Type B pancreatic cell (in vitro differentiated cells): ENCODE results near the gene COL13A1. TPM values are rescaled to one million over a fixed set of nuclear protein-coding genes. Genes with fewer than 3 reads are reported as not detected.

ENCODE experiments used
- DNase-seq: peaks from one replicate; pipeline ENCODE4 v3.0.0; 2021; ENCODE audit warnings: mixed read lengths; ENCODE audit not compliant: unreplicated experiment; ENCODE audit errors: extremely low spot score
- H3K27ac Mint-ChIP-seq: 2 replicates; pipeline ENCODE4 v1.8.0; 2021; ENCODE audit warnings: mild to moderate bottlenecking, mixed read lengths
- H3K27me3 Mint-ChIP-seq: 2 replicates; pipeline ENCODE4 v1.8.0; 2021; ENCODE audit warnings: mixed read lengths
- H3K36me3 Mint-ChIP-seq: 2 replicates; pipeline ENCODE4 v1.8.0; 2021; ENCODE audit warnings: mixed read lengths
- H3K4me1 Mint-ChIP-seq: one replicate; pipeline ENCODE4 v1.8.0; 2021; ENCODE audit warnings: mixed read lengths; ENCODE audit not compliant: unreplicated experiment
- H3K4me3 Mint-ChIP-seq: 2 replicates; pipeline ENCODE4 v1.8.0; 2021; ENCODE audit warnings: mild to moderate bottlenecking, mixed read lengths
- H3K9me3 Mint-ChIP-seq: 2 replicates; pipeline ENCODE4 v1.8.0; 2021; ENCODE audit warnings: mixed read lengths
- total RNA-seq: library from RNA; stranded (reverse); gene quantifications from 2 replicates; pipeline ENCODE4 v1.2.1, GENCODE V29; 2021; ENCODE audit warnings: low replicate concordance
- TF ChIP-seq, protein P1 (sequence below): fragments of 200-600 bp; sonication (generic); conservative IDR thresholded peaks from 2 replicates; pipeline ENCODE4 v1.5.0; 2021; ENCODE audit warnings: antibody characterized with exemption, mild to moderate bottlenecking

The COL13A1 gene
- total RNA-seq, 1 donor from 2014 or later = 18.6 TPM

DNA sequence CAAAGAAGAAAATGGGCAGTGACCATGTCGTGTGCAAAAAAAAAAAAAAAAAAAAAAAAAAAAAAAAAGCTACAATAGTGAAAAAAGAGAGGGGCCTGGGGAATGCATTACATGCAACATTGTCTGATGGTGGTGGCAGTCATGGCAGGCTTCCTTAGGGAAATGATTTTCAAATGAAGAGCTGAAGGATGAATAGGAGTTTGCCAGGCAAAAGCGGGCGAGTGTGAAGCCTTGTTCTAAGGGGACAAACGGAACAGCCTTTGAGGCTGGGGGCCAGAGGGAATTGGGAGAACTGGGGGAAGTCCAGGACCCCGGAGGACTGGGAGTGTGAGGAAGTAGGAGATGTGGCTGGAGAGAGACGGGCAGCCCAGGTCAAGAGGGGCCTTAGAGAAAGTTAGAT, 3.1 kb downstream of the COL13A1 start:
- TF ChIP-seq, protein P1, sequence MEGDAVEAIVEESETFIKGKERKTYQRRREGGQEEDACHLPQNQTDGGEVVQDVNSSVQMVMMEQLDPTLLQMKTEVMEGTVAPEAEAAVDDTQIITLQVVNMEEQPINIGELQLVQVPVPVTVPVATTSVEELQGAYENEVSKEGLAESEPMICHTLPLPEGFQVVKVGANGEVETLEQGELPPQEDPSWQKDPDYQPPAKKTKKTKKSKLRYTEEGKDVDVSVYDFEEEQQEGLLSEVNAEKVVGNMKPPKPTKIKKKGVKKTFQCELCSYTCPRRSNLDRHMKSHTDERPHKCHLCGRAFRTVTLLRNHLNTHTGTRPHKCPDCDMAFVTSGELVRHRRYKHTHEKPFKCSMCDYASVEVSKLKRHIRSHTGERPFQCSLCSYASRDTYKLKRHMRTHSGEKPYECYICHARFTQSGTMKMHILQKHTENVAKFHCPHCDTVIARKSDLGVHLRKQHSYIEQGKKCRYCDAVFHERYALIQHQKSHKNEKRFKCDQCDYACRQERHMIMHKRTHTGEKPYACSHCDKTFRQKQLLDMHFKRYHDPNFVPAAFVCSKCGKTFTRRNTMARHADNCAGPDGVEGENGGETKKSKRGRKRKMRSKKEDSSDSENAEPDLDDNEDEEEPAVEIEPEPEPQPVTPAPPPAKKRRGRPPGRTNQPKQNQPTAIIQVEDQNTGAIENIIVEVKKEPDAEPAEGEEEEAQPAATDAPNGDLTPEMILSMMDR = no peak
- peaks cover 48% of the 10 kb centered on the region for H3K27me3 Mint-ChIP-seq
- H3K4me3 Mint-ChIP-seq = peak overlapping the region; percentile 84
- DNase-seq = no peak
- H3K27ac Mint-ChIP-seq = no peak overlapping the region
- H3K9me3 Mint-ChIP-seq = no peaks in the 10 kb centered on the region
- H3K36me3 Mint-ChIP-seq = no peaks in the 10 kb centered on the region
- peaks cover 51% of the 10 kb centered on the region for H3K4me1 Mint-ChIP-seq

DNA sequence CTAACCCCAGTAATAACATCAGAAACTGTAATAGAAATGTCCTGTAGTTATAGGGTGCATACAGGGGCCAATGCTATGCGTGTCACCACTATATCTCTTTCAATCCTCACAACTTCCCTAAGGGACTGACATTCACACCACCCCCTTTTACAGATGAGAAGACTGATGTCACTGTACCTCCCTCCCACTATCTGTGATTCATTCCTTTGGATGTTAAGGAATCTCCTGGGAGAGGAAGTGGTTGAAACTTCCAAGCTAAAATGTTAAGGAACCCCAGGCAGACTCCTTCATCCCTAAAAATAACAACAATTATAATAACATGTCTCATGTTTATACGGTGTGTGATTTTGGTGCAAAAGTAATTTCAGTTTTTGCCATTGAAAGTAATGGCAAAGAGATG, 5.4 kb downstream of the COL13A1 start:
- peaks cover 28% of the 10 kb centered on the region for H3K27me3 Mint-ChIP-seq
- H3K9me3 Mint-ChIP-seq = no peaks in the 10 kb centered on the region
- no peak for DNase-seq
- peaks cover 43% of the 10 kb centered on the region for H3K4me1 Mint-ChIP-seq
- no peaks in the 10 kb centered on the region for H3K36me3 Mint-ChIP-seq
- H3K27ac Mint-ChIP-seq = no peak overlapping the region
- TF ChIP-seq, protein P1 = no peak
- H3K4me3 Mint-ChIP-seq = no peak overlapping the region

DNA sequence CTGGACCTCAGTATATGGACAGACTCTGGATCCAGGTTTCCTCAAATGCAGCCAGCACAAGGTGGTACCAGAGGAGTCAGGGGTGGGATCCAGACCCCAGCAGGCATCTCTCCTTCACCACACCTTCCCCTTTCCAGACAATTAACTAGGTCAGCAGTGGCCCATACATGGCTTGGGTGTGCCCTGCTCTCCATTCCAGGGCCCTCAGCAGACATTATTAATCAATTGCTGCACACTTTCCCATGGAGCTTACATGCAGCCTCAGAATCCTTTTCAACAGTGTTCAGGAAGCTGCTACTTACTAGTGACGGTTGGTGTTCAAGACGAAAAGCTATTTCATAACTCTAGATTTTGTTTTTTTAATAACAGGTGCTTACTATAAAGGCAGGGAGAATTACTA, 6.0 kb downstream of the COL13A1 start:
- Mint-ChIP-seq H3K4me1 (peaks cover 43% of the 10 kb centered on the region), H3K4me3 (no peak overlapping the region), H3K36me3 (no peaks in the 10 kb centered on the region), H3K9me3 (no peaks in the 10 kb centered on the region), H3K27ac (no peak overlapping the region), H3K27me3 (peaks cover 27% of the 10 kb centered on the region)
- TF ChIP-seq, protein P1 = no peak
- DNase-seq = no peak

DNA sequence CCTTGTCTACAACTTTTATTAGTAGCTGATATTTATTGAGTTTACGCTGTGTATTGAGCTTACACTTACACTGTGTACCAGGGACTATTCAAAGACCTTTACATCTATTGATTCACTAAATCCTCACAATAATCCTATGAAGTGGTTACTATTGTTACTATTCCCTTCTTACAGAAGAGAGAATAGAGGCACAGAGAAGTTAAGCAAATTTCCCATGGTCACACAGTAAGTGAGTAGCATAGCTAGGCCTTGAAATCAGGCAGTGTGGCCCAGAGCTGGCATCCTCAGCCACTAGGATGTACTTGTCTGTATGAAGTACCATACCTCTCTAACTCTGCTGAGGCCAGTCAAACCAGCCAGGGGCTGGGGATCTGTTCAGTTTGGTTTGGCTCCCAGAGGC, 7.6 kb downstream of the COL13A1 start:
- Mint-ChIP-seq H3K4me1 (peaks cover 40% of the 10 kb centered on the region), H3K9me3 (no peaks in the 10 kb centered on the region), H3K4me3 (no peak overlapping the region), H3K27ac (no peak overlapping the region), H3K27me3 (peaks cover 14% of the 10 kb centered on the region), H3K36me3 (no peaks in the 10 kb centered on the region)
- no peak for DNase-seq
- TF ChIP-seq, protein P1 = no peak

DNA sequence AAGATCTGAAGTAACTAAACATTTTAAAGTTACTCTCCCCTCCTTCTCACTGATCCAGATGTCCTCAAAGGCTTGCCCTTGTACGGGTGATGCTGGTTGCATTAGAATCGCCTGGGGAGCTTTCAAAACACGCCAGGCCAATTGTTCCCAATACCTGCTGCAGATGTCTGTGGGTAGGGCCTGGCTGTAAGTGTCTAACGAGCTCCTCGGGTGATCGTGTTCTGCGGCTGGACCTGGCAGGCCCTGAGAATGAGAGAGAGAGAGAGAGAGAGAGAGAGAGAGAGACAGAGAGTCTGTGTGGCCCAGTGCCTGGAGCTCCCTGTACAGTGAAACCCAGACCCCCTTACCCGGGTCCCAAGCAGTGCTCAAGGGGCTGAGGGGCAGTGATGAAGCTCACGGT, 8.4 kb downstream of the COL13A1 start:
- H3K27ac Mint-ChIP-seq = peak overlapping the region; percentile 49
- H3K27me3 Mint-ChIP-seq = peaks cover 6% of the 10 kb centered on the region
- peaks cover 32% of the 10 kb centered on the region for H3K4me1 Mint-ChIP-seq

More for the DNA sequence above, 8.4 kb downstream of the COL13A1 start:
- DNase-seq = no peak
- Mint-ChIP-seq H3K4me3 (no peak overlapping the region), H3K9me3 (no peaks in the 10 kb centered on the region), H3K36me3 (no peaks in the 10 kb centered on the region)
- TF ChIP-seq, protein P1 = no peak
